GM10266 (cell line): Measurements from ENCODE around the gene DNAJC11.

Source experiments
- DNase-seq: peaks from one replicate; pipeline ENCODE4 v3.0.0; 2012; ENCODE audit errors: extremely low spot score
- TF ChIP-seq, protein P1 (sequence below): IDR thresholded peaks from 2 replicates; pipeline ENCODE4 v1.5.1; 2012; ENCODE audit warnings: mild to moderate bottlenecking, low read depth; ENCODE audit not compliant: control insufficient read depth, insufficient read depth; ENCODE audit errors: missing control alignments

The DNAJC11 gene

DNA sequence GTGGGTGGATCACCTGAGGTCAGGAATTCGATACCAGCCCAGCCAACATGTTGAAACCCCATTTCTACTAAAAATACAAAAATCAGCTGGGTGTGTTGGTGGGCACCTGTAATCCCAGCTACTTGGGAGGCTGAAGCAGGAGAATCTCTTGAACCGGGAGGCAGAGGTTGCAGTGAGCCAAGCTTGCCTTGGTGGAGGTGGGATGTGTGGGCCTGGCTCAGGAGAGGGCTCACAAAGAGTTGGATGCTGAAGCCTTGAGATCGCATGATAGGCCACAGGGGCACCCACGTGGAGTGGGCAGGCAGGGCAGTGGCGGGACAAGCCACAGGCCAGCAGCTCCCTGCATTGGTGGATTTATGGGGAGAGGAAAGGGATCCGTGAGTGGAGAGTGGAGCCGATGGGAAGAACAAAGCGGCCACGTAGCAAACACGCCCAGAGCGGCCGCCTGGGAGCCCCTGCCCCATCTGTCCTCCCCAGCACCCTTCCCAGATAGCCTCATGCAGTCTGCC lies 72.6 kb downstream of the DNAJC11 start:
- DNase-seq: no peak
- TF ChIP-seq, protein P1, sequence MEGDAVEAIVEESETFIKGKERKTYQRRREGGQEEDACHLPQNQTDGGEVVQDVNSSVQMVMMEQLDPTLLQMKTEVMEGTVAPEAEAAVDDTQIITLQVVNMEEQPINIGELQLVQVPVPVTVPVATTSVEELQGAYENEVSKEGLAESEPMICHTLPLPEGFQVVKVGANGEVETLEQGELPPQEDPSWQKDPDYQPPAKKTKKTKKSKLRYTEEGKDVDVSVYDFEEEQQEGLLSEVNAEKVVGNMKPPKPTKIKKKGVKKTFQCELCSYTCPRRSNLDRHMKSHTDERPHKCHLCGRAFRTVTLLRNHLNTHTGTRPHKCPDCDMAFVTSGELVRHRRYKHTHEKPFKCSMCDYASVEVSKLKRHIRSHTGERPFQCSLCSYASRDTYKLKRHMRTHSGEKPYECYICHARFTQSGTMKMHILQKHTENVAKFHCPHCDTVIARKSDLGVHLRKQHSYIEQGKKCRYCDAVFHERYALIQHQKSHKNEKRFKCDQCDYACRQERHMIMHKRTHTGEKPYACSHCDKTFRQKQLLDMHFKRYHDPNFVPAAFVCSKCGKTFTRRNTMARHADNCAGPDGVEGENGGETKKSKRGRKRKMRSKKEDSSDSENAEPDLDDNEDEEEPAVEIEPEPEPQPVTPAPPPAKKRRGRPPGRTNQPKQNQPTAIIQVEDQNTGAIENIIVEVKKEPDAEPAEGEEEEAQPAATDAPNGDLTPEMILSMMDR: no peak

DNA sequence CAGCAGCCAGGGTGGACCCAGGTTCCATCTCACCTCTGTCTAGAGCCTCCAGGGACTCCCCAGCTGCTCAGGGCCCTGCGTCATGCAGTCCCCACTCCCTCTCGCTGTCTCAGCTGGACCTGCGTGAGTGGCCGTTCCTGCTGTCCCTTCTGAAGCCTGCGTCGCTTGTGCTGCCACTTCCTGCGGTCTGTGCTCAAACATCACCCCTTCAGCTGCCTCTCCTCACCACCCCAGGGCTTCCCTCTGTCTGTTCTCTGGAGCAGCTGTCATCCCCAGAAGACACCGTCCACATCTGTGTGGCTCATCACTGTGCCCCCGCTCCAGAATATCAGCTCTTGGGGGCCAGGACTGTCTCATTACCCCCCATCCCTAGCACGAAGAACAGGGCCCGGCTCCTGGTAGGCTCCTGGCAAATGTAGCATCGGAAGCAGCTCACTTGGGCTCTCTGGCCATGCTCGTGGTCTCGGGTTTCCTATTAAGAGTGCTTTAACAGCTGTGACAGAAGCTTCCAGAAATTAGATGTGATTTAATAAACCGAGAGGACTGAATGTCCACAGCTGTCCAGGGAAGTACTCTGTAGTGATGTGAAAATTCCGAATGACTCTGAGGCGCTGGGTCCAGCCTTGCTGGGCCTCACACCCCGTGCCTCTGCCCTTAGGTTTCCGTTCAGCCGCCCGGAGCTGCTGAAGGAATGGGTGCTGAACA lies 73.6 kb downstream of the DNAJC11 start:
- no peak for DNase-seq

DNA sequence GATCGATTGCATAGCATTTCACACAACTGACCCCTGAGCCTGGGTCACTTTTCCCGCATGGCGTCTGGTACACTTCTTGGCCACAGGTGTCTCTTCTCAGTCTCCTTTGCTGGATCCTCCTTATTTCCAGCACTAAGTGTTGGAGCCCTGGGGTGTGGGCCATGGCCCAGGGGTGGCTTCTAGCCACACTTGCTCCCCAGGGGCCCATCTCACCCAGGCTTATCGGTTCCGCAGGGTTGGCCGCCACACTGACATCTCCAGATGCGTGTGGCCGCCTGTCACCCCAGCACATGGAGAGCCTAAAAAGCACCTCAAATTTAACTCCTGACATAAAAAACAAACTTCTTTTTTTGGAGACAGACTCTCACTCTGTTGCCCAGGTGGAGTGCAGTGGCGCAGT lies 74.6 kb downstream of the DNAJC11 start:
- DNase-seq: no peak
- TF ChIP-seq, protein P1: no peak

More for the DNA sequence above, 73.6 kb downstream of the DNAJC11 start:
- TF ChIP-seq, protein P1: no peak

DNA sequence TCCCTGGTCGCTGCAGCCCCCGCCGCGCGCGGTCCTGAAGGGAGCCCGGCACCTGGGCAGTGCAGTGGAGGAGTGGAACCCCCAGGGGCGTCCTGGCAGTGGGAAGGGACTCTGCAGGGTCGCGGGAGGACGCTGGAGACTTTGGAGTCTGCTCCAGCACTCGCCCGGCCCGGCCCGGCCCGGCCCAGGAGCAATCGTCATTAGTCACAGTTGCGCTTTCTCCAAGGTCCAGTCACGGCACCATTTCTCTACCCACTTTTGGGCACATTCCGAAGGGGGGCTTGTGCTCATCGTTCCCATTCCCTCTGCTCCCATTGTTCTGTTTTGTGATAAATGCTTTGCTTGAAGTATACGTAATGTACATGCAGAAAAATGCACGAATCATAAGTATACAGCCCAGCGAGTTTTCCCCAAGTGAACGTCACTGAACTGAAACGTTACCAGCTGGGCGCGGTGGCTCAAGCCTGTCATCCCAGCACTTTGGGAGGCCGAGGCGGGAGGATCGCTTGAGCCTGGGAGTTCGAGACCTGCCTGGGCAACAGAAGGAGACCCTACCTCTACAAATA lies 75.9 kb downstream of the DNAJC11 start:
- peak; percentile 59 for DNase-seq

DNA sequence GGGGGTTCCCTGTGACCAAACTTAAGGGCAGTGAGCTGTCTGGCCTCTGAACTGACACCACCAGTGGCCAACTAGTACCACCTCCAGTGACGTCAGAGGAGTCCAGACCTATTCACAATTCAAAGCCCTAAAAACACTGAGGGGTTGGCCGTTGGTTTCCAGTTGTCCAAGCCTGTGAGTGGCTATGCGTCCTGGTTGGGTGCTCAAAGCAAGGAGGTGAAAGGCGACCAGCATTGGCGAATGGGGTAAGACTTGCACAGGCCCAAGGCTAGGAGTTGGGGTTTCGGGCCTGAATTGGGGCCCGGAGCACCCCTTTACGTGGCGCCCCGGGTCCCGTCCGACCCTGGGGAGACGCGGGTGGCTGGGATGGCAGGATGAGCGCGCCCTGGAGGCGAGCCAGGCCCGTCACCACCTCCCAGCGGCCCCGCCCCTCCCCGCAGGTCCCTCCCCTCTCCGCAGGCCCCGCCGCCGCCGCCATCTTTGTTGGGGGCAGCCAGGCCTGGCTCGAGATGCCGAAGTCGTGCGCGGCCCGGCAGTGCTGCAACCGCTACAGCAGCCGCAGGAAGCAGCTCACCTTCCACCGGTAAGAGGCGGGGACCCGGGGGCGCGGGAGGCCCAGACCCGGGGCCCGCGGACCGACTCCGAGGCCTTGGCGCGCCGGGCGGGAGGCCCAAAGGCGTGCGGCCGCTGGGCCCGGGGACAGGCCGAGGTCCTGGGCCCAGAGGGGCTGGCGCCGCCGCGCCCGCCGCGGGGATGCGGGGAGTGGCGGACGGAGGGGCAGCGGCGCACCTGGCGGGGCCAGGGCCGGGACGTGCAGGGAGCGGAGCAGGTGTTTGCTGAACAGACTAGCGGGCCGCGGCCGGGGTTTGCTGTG lies 76.7 kb downstream of the DNAJC11 start, which contains the start of gene THAP3:
TSS of gene THAP3 (plus strand) at position 159 of the 874 bp plus-strand sequence. CDS start at position 510, 351 bp downstream.
- TF ChIP-seq, protein P1: peak; percentile 34
- DNase-seq: peak; percentile 96

More for the DNA sequence above, 75.9 kb downstream of the DNAJC11 start:
- TF ChIP-seq, protein P1: no peak

DNA sequence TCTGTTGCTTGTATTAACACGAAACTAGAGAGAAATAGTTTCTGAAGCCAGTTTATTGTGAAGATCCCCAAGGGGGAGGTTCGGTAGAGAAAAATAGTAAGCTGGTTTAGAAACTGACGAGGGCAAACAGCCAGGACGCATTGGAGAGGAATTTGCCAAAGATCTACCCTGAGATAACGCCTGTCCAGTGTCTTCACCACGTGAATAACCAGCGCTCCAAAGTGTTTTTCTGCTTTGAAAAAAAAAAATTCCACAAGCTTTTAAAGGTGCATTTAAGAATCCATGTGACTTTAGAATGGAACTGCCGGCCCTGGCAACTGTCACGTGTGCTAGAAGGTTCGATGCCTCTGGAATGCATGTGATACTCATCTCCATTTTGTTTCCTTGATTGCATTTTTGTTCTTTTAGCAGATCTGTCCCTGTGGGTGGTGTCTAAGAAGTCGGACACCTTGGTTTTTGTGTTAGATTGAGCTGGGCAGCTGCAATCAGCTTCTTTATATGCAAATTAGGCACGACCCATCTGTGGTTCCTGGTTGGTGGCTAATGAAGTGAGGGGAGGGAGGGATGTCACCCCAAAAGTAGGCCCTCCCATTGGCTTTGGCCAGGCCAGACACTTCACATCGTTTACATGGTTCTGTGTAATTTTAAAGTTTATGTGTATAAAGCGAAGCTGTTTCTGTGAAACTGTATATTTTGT lies 78.2 kb downstream of the DNAJC11 start:
- TF ChIP-seq, protein P1: no peak
- no peak for DNase-seq
